ENCODE data around the gene FKBP15.

FKBP15 gene

DNA sequence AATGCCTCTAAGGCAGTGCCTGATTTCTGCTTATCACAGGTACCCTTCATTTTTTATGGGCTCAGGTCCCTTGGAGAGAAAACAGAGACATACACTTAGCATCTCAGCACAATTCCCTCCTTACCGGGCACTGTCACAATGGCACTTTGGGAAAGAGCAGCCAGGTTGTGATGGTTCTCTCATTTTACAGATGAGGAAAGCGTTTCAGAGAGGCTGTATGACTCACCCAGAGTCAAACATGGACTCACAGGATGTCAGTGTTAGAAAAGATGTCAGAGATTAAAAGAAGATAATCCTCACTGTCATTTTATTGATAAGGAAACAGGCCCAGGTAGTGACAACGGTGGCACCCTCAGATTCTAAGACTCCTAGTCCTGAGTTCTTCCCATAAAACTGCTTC lies 82.3 kb downstream of the FKBP15 start:
- TF ChIP-seq RARB (CRISPR knock-in tag; IDR thresholded peaks at IDR 0.05) (no peak), ZFP30 (CRISPR knock-in tag; IDR thresholded peaks at IDR 0.05) (no peak), ZNF70 (CRISPR knock-in tag; IDR thresholded peaks at IDR 0.05) (no peak), ZNF565 (CRISPR knock-in tag; conservative IDR thresholded peaks at IDR 0.05; ENCODE audit: low read depth) (no peak), GLIS3 (CRISPR knock-in tag; IDR thresholded peaks at IDR 0.05) (no peak), CSDC2 (CRISPR knock-in tag; IDR thresholded peaks at IDR 0.05) (no peak), ZFP3 (CRISPR knock-in tag; IDR thresholded peaks at IDR 0.05) (no peak), ISL1 (CRISPR knock-in tag; IDR thresholded peaks at IDR 0.05) (no peak), ARNTL (CRISPR knock-in tag; IDR thresholded peaks at IDR 0.05; ENCODE audit: borderline replicate concordance, low read depth) (no peak), TCF4 (CRISPR knock-in tag; IDR thresholded peaks at IDR 0.05; ENCODE audit: borderline replicate concordance) (no peak), PPARA (CRISPR knock-in tag; IDR thresholded peaks at IDR 0.05; ENCODE audit: borderline replicate concordance) (no peak), ESRRG (CRISPR knock-in tag; IDR thresholded peaks at IDR 0.05) (no peak)
- TF ChIP-seq, protein P1, sequence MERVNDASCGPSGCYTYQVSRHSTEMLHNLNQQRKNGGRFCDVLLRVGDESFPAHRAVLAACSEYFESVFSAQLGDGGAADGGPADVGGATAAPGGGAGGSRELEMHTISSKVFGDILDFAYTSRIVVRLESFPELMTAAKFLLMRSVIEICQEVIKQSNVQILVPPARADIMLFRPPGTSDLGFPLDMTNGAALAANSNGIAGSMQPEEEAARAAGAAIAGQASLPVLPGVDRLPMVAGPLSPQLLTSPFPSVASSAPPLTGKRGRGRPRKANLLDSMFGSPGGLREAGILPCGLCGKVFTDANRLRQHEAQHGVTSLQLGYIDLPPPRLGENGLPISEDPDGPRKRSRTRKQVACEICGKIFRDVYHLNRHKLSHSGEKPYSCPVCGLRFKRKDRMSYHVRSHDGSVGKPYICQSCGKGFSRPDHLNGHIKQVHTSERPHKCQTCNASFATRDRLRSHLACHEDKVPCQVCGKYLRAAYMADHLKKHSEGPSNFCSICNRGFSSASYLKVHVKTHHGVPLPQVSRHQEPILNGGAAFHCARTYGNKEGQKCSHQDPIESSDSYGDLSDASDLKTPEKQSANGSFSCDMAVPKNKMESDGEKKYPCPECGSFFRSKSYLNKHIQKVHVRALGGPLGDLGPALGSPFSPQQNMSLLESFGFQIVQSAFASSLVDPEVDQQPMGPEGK (CRISPR knock-in tag; IDR thresholded peaks at IDR 0.05; ENCODE audit: borderline replicate concordance), result no peak
- TF ChIP-seq, protein P2, sequence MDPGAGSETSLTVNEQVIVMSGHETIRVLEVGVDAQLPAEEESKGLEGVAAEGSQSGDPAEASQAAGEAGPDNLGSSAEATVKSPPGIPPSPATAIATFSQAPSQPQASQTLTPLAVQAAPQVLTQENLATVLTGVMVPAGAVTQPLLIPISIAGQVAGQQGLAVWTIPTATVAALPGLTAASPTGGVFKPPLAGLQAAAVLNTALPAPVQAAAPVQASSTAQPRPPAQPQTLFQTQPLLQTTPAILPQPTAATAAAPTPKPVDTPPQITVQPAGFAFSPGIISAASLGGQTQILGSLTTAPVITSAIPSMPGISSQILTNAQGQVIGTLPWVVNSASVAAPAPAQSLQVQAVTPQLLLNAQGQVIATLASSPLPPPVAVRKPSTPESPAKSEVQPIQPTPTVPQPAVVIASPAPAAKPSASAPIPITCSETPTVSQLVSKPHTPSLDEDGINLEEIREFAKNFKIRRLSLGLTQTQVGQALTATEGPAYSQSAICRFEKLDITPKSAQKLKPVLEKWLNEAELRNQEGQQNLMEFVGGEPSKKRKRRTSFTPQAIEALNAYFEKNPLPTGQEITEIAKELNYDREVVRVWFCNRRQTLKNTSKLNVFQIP (CRISPR knock-in tag; IDR thresholded peaks at IDR 0.05; ENCODE audit: borderline replicate concordance, low read depth), result no peak
- TF ChIP-seq, protein P3, sequence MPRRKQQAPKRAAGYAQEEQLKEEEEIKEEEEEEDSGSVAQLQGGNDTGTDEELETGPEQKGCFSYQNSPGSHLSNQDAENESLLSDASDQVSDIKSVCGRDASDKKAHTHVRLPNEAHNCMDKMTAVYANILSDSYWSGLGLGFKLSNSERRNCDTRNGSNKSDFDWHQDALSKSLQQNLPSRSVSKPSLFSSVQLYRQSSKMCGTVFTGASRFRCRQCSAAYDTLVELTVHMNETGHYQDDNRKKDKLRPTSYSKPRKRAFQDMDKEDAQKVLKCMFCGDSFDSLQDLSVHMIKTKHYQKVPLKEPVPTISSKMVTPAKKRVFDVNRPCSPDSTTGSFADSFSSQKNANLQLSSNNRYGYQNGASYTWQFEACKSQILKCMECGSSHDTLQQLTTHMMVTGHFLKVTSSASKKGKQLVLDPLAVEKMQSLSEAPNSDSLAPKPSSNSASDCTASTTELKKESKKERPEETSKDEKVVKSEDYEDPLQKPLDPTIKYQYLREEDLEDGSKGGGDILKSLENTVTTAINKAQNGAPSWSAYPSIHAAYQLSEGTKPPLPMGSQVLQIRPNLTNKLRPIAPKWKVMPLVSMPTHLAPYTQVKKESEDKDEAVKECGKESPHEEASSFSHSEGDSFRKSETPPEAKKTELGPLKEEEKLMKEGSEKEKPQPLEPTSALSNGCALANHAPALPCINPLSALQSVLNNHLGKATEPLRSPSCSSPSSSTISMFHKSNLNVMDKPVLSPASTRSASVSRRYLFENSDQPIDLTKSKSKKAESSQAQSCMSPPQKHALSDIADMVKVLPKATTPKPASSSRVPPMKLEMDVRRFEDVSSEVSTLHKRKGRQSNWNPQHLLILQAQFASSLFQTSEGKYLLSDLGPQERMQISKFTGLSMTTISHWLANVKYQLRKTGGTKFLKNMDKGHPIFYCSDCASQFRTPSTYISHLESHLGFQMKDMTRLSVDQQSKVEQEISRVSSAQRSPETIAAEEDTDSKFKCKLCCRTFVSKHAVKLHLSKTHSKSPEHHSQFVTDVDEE (CRISPR knock-in tag; IDR thresholded peaks at IDR 0.05), result no peak
- ATAC-seq, result no peak

DNA sequence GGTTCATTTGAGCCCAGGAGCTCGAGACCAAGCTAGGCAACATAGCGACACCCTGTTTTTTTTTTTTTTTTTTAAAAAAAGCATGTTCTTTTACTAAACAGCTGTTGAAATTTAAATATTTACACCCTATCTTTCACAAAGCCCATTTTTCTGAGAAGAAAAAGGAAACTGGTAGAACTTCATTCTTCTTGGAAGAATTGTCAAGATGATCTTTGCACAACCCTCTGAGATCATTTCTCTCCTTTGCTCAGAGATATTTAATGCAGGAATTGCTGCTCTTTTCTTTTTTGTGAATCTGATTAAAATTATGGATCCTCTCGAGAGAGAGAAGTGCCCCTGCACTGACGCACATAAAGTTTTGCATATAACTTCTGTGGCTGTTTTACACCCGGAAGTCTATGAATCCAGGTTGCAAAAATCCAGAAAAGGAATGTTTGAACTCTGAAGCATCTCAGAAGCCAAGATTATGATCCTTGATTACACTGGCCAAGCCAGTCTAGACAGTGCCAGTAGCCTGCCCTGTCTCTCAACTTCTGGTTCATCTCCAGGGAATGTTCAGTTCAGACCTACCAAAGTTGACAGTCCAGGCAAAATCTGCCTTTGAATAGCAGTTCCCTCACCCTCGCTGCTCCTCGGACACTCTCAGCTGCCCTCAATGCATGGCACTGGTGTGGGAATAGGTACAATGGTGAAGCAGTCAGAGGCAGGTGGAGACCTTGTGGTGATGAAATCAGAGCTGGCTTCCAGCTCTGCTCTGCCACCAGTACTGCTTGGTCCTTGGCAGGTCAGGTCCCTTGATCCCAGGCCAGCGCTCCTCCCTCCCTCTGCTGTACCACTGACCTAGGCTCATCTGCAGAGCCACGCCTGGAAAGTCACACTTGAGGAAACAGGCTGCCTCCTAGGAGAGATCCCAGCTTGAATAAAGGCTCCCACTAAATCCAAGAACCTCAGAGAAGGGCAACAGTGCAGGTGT lies 83.6 kb downstream of the FKBP15 start:
- no peak for ATAC-seq
- TF ChIP-seq ISL1 (CRISPR knock-in tag; IDR thresholded peaks at IDR 0.05) (no peak), CSDC2 (CRISPR knock-in tag; IDR thresholded peaks at IDR 0.05) (no peak), BACH2 (CRISPR knock-in tag; IDR thresholded peaks at IDR 0.05; ENCODE audit: borderline replicate concordance) (no peak), ZC3H10 (CRISPR knock-in tag; IDR thresholded peaks at IDR 0.05) (no peak), OSR1 (CRISPR knock-in tag; IDR thresholded peaks at IDR 0.05) (no peak), RARB (CRISPR knock-in tag; IDR thresholded peaks at IDR 0.05) (no peak), TOX (CRISPR knock-in tag; IDR thresholded peaks at IDR 0.05; ENCODE audit: borderline replicate concordance) (no peak), ZFP3 (CRISPR knock-in tag; IDR thresholded peaks at IDR 0.05) (no peak), GLIS3 (CRISPR knock-in tag; IDR thresholded peaks at IDR 0.05) (no peak), ZFP30 (CRISPR knock-in tag; IDR thresholded peaks at IDR 0.05) (no peak)
- TF ChIP-seq, protein P3 (CRISPR knock-in tag; IDR thresholded peaks at IDR 0.05), result no peak
- TF ChIP-seq, protein P4, sequence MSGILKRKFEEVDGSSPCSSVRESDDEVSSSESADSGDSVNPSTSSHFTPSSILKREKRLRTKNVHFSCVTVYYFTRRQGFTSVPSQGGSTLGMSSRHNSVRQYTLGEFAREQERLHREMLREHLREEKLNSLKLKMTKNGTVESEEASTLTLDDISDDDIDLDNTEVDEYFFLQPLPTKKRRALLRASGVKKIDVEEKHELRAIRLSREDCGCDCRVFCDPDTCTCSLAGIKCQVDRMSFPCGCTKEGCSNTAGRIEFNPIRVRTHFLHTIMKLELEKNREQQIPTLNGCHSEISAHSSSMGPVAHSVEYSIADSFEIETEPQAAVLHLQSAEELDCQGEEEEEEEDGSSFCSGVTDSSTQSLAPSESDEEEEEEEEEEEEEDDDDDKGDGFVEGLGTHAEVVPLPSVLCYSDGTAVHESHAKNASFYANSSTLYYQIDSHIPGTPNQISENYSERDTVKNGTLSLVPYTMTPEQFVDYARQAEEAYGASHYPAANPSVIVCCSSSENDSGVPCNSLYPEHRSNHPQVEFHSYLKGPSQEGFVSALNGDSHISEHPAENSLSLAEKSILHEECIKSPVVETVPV (CRISPR knock-in tag; IDR thresholded peaks at IDR 0.05), result no peak

Measured in SK-N-SH treated with all-trans-retinoic acid at 6 μM for 48 hours (cell line).